GM21723 (cell line): ENCODE results near the gene KLHL6.
"Not testable (repeated sequence)": the region's sequence is repeated elsewhere in the genome, so short reads cannot be mapped to it uniquely, and the experiment has no call there.

ENCODE experiments used
- ATAC-seq: cut with Tn5 transposase; IDR thresholded peaks from one replicate; pipeline ENCODE4 v1.9.1; 2021; ENCODE audit warnings: mild to moderate bottlenecking, moderate library complexity; ENCODE audit not compliant: unreplicated experiment

The KLHL6 gene

DNA sequence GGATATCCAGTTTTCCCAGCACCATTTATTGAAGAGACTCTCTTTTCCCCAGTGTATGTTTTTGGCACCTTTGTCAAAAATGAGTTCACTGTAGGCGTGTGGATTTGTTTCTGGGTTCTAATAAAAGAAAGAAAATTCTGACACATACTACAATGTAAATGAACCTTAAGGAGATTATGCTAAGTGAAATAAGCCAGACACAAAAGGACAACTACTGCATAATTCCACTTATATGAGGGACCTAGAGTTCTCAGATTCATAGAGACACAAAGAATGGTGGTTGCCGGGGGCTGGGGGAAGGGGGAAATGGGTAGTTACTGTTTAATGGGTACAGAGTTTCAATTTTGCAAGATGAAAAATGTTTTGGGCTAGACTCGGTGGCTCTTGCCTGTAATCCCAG lies 14.7 kb upstream of the KLHL6 start:
- ATAC-seq, result not testable (repeated sequence)

DNA sequence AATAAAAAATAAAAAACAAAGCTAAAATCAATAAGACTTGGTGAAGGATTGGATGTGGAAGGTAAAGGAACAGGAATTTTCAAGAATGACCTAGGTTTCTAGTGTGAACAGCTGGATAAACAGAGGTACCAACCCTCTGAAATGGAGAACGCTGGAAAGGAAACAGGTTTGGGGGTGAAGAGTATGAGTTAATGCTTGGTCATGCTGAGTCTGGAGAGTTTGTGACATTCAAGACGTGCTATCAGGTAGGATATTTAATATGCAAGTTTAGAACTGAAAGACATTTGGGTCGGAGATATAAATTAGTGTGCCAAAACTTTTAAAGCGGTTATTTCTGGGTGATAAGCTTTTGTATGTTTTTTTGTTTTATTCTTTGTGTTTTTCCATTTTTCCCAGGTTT lies 11.4 kb upstream of the KLHL6 start:
- ATAC-seq, result no peak

DNA sequence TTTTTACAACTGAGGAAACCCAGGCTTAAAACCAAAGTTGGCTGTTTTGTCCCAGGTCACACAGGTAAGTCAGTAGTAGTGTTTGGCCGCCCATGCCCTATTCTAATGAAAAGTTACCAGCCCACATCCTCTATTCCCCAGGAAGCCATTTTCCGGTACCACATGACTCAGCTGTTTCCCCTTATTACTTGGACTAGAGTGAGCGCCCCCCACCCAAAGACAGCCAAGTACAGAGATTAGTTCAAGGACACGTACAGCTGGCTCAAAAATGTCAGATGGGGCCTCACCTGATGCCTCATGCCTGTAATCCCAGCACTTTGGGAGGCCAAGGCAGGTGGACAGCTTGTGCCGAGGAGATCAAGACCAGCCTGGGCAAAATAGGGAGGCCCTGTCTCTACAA lies 8.5 kb upstream of the KLHL6 start:
- ATAC-seq, result no peak

DNA sequence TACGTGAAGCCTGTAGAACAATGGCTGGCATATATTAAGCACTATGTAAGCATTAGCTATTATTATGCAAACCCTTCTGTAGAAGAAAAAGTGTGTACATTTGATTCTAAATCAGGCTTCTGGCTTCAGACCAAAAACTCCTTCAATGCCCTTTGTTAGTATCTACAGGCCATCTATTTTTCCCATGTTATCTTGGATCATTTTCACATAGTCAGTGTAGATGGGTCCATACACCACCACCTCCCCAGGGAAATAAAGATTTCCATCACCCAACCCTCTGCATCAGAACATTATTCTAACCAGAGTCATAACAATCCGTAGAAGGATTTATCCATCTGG lies 8.0 kb upstream of the KLHL6 start:
- ATAC-seq, result no peak

DNA sequence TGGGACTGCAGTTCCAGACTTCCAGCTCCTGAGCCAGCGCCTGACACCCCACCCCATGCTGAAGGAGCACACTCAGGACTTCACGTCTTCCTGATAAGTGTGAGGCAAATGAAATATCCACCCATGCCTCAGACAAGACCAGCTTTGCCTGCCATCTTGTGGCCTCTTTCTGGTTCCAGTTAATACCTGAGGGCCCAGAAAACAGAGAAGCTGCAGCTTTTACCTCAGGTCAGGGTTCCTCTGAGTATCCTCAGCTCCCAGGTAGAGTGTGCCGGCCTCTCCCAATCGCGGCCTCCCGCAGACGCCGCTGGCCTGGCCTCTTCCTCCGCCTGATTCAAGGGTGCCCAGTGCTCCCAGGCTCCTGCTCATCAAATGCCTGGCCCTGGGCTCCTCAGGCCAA lies 5.1 kb upstream of the KLHL6 start:
- no peak for ATAC-seq

DNA sequence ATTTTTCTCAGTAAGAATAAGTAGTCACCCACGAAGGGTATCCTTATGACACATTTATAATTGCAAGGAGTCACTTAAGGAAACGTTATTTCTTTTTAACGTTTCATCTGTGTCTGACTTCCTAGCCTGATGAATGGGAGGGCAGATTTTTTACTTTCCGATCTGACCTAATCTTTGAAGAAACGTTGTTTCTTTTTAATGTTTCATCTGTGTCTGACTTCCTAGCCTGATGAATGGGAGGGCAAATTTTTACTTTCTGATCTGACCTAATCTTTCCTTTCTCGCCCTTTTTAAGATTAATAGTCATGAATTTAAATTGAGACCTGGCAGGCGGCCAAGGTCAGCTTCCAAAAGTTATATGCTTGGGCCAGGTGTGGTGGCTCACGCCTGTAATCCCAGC lies 3.0 kb upstream of the KLHL6 start:
- no peak for ATAC-seq

DNA sequence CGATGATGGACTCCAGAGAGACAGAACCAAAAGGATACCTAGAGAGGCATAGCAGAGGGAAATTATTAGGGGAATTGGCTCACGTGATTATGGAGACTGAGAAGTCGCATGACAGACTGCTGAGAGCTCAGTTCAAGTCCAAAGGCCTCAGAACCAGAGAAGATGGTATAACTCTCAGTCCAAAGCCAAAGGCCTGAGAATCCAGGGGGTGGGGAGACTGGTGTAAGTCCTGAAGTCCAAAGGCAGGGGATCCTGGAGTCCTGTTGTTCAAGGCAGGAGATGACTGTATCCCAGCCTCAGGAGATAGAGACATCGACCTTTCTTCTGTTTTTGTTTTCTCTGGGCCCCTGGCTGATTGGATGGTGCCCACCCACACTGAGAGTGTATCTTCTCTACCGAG lies 1.2 kb upstream of the KLHL6 start:
- no peak for ATAC-seq

DNA sequence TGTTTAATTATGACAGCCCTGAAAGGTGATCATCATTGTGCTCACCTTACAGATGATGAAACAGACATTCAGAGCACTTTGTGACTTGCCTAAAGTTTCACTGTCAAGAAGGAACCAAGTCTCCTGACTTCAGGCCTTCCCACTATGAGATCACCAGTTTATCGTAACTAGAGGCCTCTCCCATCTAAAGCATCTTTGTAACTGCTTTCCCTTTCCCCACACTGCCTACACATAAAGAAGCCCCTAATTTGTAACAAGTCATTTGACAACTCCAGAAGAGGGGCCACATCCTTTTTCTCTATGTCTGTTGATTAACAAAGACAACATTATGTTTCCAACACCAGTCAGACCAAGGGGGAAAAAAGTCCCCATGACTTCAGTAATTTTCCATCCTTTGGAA lies 1.1 kb downstream of the KLHL6 start:
- peak; percentile 43 for ATAC-seq

DNA sequence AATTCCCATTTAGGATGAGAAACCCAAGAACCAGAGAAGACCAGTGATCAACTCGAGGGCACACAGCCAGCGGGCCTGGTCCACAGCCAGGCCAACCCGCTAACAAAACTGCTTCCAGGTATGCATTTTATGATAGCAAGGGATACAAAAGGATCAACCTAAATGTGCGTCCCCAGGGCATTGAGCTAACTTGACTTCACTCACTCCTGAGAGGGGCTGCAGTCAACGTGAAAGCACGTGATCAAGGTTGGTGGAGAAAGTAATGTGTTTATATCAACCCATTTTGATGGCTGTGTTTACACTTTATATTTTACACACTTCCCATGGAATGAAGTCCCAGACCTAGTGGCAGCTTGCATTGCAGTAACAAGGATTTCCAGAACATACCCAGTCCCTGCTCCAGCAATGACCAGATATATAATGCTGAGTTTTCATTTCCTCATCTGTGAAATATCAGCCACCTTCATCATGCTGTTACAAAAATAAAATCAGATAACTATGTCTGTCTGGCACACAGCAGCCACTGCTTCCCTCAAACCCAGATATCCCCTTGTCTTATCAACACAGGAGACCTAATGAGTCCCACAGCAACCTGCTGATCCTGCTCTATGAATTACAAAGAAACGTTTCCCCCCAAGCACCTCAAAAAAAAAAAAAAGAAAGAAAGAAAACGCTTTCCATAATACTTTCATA lies 2.0 kb downstream of the KLHL6 start:
- no peak for ATAC-seq

DNA sequence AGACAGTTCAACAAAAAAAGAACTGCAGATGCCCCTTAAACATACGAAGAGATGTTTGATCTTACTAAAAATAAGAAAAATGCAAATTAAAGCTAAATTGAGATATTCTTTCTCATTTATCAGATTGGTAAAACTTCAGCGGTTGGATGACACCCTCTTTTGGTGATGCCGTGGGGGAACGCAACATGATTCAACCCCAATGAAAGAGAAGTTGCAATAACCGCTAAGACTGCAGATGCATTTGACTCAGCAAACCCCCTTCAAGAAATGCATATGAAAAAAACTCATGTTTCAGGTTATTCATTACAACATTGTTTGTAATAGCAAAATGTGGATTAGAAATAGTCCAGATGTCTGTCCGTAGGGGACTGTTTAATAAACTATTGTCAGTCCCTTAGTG lies 3.6 kb downstream of the KLHL6 start:
- no peak for ATAC-seq

DNA sequence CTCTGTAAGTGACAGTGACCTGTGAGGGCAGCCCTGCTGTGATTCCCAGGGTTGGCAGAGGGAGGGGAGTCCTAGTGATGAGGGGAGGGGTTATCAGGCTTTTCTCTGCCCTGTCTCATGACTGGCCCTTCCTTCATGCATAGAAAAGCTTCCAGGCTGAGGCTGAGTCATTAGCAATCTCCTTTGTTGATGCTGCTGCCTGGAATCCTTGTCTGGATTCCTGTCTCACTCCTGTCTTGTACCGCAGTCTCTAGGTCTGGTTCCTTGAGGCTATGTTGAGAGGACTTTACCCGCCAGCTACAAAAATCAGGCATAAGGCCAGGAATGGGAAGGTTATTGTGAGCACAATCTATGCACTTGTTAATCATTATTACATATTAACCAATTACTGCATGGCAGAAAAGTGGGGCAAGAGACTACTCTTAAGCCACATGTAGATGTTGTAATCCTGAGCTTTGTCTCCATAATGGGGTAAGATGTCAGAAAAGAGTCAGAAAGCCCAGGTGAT lies 7.2 kb downstream of the KLHL6 start:
- ATAC-seq, result no peak

DNA sequence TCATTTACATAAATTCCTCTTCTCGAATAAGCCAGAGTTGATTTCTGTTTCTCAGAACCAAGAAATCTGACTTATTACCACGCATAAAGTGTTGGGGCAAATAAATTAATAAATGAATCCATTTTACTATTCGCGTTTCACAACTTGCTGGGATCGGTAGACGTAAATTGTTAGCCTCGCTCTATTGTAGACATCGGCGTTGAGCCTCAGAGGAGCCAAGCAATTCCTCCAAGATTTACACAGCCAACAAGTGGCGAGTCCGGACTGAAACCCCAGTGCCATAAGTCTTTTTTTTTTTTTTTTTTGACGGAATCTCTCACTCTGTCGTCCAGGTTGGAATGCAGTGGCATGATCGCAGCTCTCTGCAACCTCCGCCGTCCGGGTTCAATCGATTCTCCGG lies 8.9 kb downstream of the KLHL6 start:
- ATAC-seq, result no peak

DNA sequence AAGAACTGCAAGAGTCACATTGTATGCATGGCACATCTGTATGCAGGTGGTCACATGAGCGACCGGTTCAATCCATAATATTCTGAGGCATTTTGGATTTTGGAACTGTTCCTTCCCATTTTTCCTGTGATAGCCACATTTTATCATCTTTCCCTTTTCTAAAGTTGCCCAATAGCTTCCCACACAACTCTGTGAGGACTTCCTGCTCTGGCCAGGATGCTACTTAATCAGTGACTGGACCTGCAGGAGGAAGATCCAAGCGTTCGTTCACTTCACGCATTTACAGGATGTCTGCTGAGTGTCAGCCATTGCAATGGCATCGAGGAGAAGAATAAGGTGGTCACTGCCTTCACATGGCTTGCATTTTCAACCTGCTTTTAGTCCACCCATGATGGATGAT lies 9.8 kb downstream of the KLHL6 start:
- no peak for ATAC-seq

DNA sequence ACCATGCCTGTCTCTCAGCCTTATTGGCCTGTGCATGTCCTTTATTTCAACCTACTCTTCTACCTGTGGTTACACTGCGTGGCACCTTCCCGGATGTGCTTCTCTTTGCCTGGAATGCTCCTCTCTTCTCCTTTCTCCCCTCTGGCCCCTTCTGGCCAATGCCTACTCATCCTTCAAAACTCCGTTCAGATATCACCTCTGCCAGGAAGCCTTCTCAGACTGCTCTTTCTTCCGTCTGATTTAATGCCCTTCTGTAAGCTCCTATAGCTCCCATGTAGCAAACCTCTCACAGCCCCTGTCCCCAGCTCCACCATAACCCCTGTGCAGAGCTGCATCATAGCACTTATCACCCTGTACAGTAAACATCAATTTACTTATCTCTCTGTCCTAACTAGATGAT lies 13.2 kb downstream of the KLHL6 start:
- ATAC-seq, result no peak

DNA sequence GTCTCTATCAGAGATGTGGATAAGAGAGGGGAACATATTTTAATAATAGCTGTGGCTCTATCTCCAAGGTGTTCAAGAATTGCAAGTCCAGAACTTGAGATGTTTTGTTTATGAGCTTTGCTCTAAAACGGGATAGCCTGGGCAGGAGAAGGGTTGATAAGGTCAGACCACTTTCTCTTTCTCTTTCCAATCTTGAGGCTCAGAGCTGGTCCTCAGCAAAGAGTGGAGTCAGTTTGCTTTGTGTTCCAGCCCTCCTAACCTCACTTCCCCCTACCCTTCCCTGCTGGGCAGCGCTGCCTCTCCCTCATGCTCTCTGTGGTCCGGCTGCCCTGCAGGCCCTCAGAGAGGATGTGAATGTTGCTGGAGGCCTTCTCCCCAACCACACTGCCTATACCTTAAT lies 13.8 kb downstream of the KLHL6 start:
- ATAC-seq, result peak; percentile 54

DNA sequence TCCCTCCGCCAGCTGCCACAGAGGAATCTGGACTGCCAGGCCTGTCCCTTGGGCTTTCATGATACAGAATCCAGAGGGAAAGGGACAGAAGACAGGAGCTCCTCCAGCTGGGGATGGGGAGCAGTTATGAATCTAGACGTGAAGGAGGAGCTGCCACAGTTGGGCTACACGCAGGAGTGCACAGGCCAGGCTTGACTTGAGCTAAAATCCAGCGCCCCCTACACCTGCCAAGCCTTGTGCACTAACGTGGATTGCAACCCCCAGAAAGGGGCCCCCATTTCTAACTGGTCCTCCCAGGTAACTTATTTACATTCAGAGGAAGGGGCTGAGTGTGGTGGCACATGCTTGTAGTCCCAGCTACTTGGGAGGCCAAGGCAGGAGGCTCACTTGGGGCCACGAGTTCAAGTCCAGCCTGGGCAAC lies 14.3 kb downstream of the KLHL6 start:
- no peak for ATAC-seq

DNA sequence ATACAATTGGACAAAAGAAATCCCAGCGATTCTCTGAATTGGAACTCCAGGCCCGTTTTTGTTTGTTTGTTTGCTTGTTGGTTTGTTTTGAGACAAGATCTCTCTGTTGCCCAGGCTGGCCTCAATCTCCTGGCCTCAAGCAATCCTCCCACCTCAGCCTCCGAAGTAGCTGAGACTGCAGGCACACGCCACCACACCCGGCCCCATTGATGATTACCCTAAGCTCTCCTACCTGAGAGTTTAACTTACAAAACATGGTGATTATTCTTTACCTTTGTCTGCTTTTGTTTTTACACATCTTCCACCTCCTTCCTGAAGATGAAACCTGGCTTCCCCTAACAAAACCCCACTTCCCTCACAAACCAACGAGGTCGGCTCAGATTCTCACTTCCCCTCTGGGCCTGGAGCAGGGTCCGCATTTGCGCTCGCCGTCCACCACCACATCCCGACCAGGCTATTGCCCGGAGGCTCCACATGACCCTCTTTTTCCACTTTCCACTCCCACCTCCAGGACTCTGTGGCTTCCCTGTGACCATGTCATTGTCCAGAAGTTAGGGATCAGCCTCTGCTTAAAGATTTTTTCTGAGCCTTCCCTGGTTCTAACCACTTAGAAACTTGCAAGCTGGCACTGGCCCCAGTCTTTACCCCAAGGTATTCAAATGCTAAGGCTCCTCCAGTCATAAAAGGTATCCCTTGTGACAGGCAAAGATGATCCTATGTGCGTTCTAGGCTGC lies 14.8 kb downstream of the KLHL6 start:
- no peak for ATAC-seq

DNA sequence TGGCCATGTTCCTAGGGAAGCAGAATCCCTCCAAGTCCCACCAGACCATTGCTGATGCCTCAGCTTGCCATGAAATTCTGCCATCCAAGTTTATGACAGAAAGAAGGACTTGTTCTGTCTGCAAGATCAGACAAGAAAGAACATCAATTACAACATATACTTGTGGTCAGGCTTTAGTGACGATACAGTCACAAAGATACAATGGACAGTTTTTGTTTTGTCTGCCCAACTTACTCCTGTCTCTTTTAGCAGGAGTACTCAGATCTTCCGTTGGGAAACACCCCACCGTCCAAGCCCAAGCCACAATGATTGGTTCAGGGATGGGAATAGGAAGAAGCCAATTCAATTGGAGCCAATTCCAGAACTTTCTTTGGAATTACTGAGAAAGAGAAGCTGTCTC lies 15.7 kb downstream of the KLHL6 start:
- no peak for ATAC-seq

DNA sequence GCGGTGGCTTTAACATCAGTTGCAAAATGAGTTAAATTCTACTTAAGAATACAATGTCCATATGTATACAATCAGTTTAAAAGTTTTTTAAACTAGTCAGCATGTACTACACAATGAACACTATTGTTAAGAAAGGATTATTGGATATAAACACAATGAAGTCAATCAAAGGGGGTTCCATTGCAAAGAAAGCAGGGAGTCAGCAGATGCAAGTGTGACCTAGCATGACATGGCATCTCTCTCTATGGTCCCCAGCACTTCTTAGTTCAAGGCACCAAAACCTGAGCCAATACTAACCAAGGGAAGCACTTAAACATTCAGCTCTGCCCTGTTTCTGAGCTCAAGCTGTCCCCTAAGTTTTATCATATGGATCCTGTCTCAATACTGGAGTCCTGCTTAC lies 17.0 kb downstream of the KLHL6 start:
- ATAC-seq, result no peak

DNA sequence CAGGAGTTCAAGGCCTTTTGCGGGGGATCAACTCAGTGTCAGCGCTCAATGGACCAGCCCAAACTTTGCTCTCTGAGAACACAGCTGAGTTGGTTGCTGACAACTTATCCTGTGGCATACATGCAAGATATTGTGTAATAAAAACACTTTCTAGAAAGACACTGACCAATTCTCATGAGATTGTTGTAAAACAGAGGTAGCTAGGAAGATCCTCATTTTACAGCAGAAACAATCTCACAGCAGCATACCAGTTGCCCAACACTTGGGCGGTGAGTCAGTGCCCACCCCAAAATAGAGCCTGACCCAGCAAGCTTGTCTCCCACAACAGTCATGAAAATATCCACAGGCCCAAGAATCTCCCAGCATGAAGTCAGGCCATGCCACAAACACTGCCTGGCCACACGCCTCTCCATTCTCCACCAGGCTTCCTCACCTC lies 18.2 kb downstream of the KLHL6 start:
- ATAC-seq, result no peak

DNA sequence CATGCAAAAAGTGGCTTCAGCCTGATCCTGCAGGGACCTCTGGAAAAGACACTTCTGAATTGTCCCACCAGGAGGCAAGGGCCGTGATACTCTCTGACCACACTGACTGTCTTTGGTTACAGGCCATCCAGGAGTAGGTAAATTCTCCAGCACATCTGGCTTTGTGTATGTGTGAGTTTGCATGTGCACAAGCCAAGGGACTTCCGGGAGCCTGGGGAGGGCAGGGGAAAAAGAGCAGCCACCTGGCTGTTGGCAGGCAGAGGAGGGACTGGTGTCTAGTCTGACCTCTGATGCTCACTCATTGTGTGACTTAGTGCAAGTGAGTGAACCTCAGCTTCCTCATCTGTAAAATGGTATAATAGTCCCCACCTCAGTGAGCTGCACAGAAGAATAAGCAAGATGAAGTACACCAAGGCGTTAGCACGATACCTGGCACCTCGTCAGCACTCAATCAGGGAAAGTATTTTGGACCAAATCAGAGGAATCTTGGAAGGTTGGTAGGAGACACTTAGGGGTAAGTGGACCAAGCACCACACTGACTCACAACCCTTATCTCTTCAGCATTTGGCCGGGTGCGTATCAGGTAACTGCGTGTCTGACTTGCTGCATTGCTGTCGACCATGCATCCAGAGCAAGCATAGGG lies 19.1 kb downstream of the KLHL6 start:
- ATAC-seq, result peak; percentile 67

DNA sequence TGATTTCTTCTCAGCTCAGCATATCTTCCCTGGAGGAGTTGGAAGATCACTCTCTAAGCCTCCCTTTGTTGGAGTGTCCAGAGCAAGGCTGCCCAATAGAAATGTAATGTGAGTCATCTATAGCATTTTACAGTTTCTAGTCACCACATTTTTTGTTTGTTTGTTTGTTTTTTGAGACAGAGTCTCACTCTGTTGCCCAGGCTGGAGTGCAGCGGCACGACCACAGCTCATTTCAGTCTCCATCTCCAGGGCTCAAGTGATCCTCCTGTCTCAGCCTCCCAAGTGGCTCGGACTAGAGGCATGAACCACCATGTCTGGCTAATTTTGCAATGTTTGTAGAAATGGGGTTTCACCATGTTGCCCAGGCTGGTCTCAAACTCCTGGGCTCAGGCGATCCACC lies 21.3 kb downstream of the KLHL6 start:
- ATAC-seq, result no peak
